IMR-90 (cell line): Measurements from ENCODE around the gene EXOC6. TPM values are rescaled to one million over a fixed set of nuclear protein-coding genes. Genes with fewer than 3 reads are reported as not detected.

Experiments used
- ATAC-seq: fragments of 200-7000 bp; cut with Tn5 transposase; 2 replicates; pipeline ENCODE4 v1.9.1; 2020; ENCODE audit warnings: low read depth, mild to moderate bottlenecking, moderate library complexity
- BruUV-seq: library from RNA; stranded (reverse); fragments of 400-500 nt; replicated peaks from 2 replicates; lab custom pipeline; 2021; lab: Mats Ljungman, UMichigan
- CTCF ChIA-PET: fragments of 300-600 bp; formaldehyde crosslinking; extraction: SDS; loops from one replicate; lab custom pipeline; 2021; ENCODE audit warnings: antibody characterized with exemption; lab: Yijun Ruan, JAX
- POLR2A ChIA-PET: fragments of 300-600 bp; sonication (Branson Sonifier 250); formaldehyde crosslinking; loops from one replicate; lab custom pipeline; 2022; ENCODE audit warnings: antibody characterized with exemption; ENCODE audit not compliant: unreplicated experiment; lab: Charles Lee
- DNase-seq: peaks from one replicate; pipeline ENCODE4 v3.0.0; 2013
- H2AFZ ChIP-seq: replicated peaks from 2 replicates; pipeline ENCODE3; 2013; ENCODE audit warnings: low read length, mild to moderate bottlenecking; ENCODE audit not compliant: poor library complexity
- H2AK5ac ChIP-seq: 2 replicates; pipeline ENCODE4 v1.6.1; 2013; ENCODE audit warnings: low read depth, low read length, inconsistent platforms
- H2AK9ac ChIP-seq: replicated peaks from 2 replicates; pipeline ENCODE3; 2013; ENCODE audit warnings: mild to moderate bottlenecking, low read depth, low read length, moderate library complexity; ENCODE audit not compliant: poor library complexity
- H2BK120ac ChIP-seq: 2 replicates; pipeline ENCODE4 v1.6.1; 2013; ENCODE audit warnings: low read depth, low read length, inconsistent platforms
- H2BK15ac ChIP-seq: 3 replicates; pipeline ENCODE4 v1.6.1; 2013; ENCODE audit warnings: low read depth, low read length, inconsistent platforms
- H2BK20ac ChIP-seq: 2 replicates; pipeline ENCODE4 v1.6.1; 2013; ENCODE audit warnings: low read depth, mild to moderate bottlenecking, inconsistent platforms, low read length, moderate library complexity
- H2BK5ac ChIP-seq: 2 replicates; pipeline ENCODE4 v1.6.1; 2013; ENCODE audit warnings: mild to moderate bottlenecking, low read depth, low read length, inconsistent platforms; ENCODE audit not compliant: poor library complexity, severe bottlenecking
- H3K14ac ChIP-seq: replicated peaks from 2 replicates; pipeline ENCODE4 v1.6.1; 2013; ENCODE audit warnings: low read depth, low read length, inconsistent platforms
- H3K18ac ChIP-seq: 2 replicates; pipeline ENCODE4 v1.6.1; 2013; ENCODE audit warnings: low read depth, low read length, control low read depth
- H3K23ac ChIP-seq: 2 replicates; pipeline ENCODE4 v1.6.1; 2013; ENCODE audit warnings: low read depth, low read length, inconsistent platforms
- H3K27ac ChIP-seq: 2 replicates; pipeline ENCODE4 v1.5.1; 2013; ENCODE audit warnings: mild to moderate bottlenecking, control low read depth, low read length; ENCODE audit not compliant: insufficient read depth
- H3K27me3 ChIP-seq: 2 replicates; pipeline ENCODE4 v1.6.1; 2013; ENCODE audit warnings: low read length; ENCODE audit not compliant: control insufficient read depth, insufficient read depth
- H3K36me3 ChIP-seq: 2 replicates; pipeline ENCODE4 v1.6.1; 2013; ENCODE audit warnings: low read length, mixed read lengths; ENCODE audit not compliant: control insufficient read depth, insufficient read depth
- H3K4ac ChIP-seq: 2 replicates; pipeline ENCODE4 v1.6.1; 2013; ENCODE audit warnings: low read depth, low read length, inconsistent platforms
- H3K4me1 ChIP-seq: 2 replicates; pipeline ENCODE4 v1.6.1; 2013; ENCODE audit warnings: low read length, mixed read lengths; ENCODE audit not compliant: control insufficient read depth, insufficient read depth
- H3K4me2 ChIP-seq: 2 replicates; pipeline ENCODE4 v1.6.1; 2013; ENCODE audit warnings: low read depth, mild to moderate bottlenecking, control low read depth, low read length, moderate library complexity
- H3K4me3 ChIP-seq: 2 replicates; pipeline ENCODE4 v1.5.1; 2013; ENCODE audit warnings: low read depth, mild to moderate bottlenecking, control low read depth, low read length, moderate library complexity; ENCODE audit not compliant: insufficient read depth
- H3K56ac ChIP-seq: 2 replicates; pipeline ENCODE4 v1.6.1; 2013; ENCODE audit warnings: low read length, inconsistent platforms; ENCODE audit not compliant: insufficient read depth; ENCODE audit errors: extremely low read depth
- H3K79me1 ChIP-seq, 2 experiments: 2 replicates each; pipeline ENCODE4 v1.6.1; 2013; ENCODE audit warnings: low read length in 2 of 2, inconsistent platforms in 1 of 2, low read depth in 1 of 2
- H3K9ac ChIP-seq: 2 replicates; pipeline ENCODE4 v1.6.1; 2013; ENCODE audit warnings: low read depth, low read length, control low read depth
- H3K9me1 ChIP-seq: 2 replicates; pipeline ENCODE4 v1.6.1; 2013; ENCODE audit warnings: low read length, inconsistent platforms; ENCODE audit not compliant: insufficient read depth
- H3K9me3 ChIP-seq: 2 replicates; pipeline ENCODE4 v1.6.1; 2013; ENCODE audit warnings: low read length; ENCODE audit not compliant: control insufficient read depth, insufficient read depth
- H4K20me1 ChIP-seq: 2 replicates; pipeline ENCODE4 v1.6.1; 2013; ENCODE audit warnings: low read length, inconsistent platforms; ENCODE audit not compliant: insufficient read depth
- H4K5ac ChIP-seq: 2 replicates; pipeline ENCODE4 v1.6.1; 2013; ENCODE audit warnings: mild to moderate bottlenecking, low read depth, low read length, control low read depth
- H4K8ac ChIP-seq, 2 experiments: 2 replicates each; pipeline ENCODE4 v1.6.1; 2013; ENCODE audit warnings: low read depth in 2 of 2, low read length in 2 of 2, control low read depth in 1 of 2, inconsistent platforms in 1 of 2
- H4K91ac ChIP-seq: 2 replicates; pipeline ENCODE4 v1.6.1; 2013; ENCODE audit warnings: low read depth, low read length, inconsistent platforms; ENCODE audit not compliant: insufficient read depth
- CHD1 ChIP-seq: IDR thresholded peaks from 2 replicates; pipeline ENCODE4 v1.6.1; 2012; ENCODE audit warnings: low read depth, low read length, improper control_type of control experiment
- CTCF ChIP-seq: conservative IDR thresholded peaks from 2 replicates; pipeline ENCODE4 v1.5.1; 2012; ENCODE audit warnings: mild to moderate bottlenecking, low read depth, low read length, improper control_type of control experiment
- ELK1 ChIP-seq: fragments of 150-350 bp; IDR thresholded peaks from 2 replicates; pipeline ENCODE4 v1.6.1; 2016; ENCODE audit warnings: low read depth, mild to moderate bottlenecking, low read length, moderate library complexity, borderline replicate concordance
- FOS ChIP-seq: fragments of 150-350 bp; IDR thresholded peaks from 2 replicates; pipeline ENCODE4 v1.6.1; 2016; ENCODE audit warnings: low read depth, low read length
- MAFK ChIP-seq: IDR thresholded peaks from 2 replicates; pipeline ENCODE4 v1.6.1; 2012; ENCODE audit warnings: low read depth, low read length, improper control_type of control experiment
- MAZ ChIP-seq: IDR thresholded peaks from 2 replicates; pipeline ENCODE4 v1.6.1; 2012; ENCODE audit warnings: low read depth, mild to moderate bottlenecking, low read length, improper control_type of control experiment, moderate library complexity, borderline replicate concordance
- NFE2L2 ChIP-seq: fragments of 150-350 bp; IDR thresholded peaks from 2 replicates; pipeline ENCODE4 v1.6.1; 2016; ENCODE audit warnings: low read depth, mild to moderate bottlenecking, low read length
- POLR2A ChIP-seq: IDR thresholded peaks from 2 replicates; pipeline ENCODE4 v1.6.1; 2012; ENCODE audit warnings: mild to moderate bottlenecking, low read depth, low read length
- RAD21 ChIP-seq: IDR thresholded peaks from 2 replicates; pipeline ENCODE4 v1.6.1; 2012; ENCODE audit warnings: low read length, improper control_type of control experiment
- RCOR1 ChIP-seq: IDR thresholded peaks from 2 replicates; pipeline ENCODE4 v1.6.1; 2012; ENCODE audit warnings: mild to moderate bottlenecking, low read length, improper control_type of control experiment; ENCODE audit not compliant: insufficient replicate concordance
- USF2 ChIP-seq: fragments of 150-350 bp; IDR thresholded peaks from 2 replicates; pipeline ENCODE4 v1.6.1; 2017; ENCODE audit warnings: mild to moderate bottlenecking, antibody characterized with exemption, low read length, low read depth
- WGBS, 2 experiments: methylation state at CpG; one replicate each; pipeline versions ENCODE4 v1.1.5 to v1.1.7; 2013; ENCODE audit warnings: missing lambda C conversion rate in 2 of 2; ENCODE audit not compliant: insufficient read length in 1 of 2; ENCODE audit errors: extremely low coverage in 2 of 2; 5-methylcytosine and 5-hydroxymethylcytosine counted together
- dilution Hi-C: fragments of 300-500 bp; cut with HindIII; formaldehyde crosslinking; loops from one replicate; pipeline ENCODE4 v1.14.3; 2018; ENCODE audit warnings: low sequenced_read_pairs; ENCODE audit not compliant: unreplicated experiment
- in situ Hi-C: fragments of 300-500 bp; cut with MboI; formaldehyde crosslinking; loops from 3 replicates; pipeline ENCODE4 v1.14.3; 2019; ENCODE audit warnings: low sequenced_read_pairs, inconsistent platforms, mixed read lengths
- intact Hi-C: fragments of 100-400 bp; cut with micrococcal nuclease; formaldehyde crosslinking; loops from 2 replicates; pipeline ENCODE4 v1.10.0; 2022
- polyA plus RNA-seq, 3 experiments: library from polyadenylated mRNA; depleted of rRNA; stranded (reverse); fragments of >200 nt; gene quantifications; 2 replicates each; pipeline ENCODE4 v1.2.3, GENCODE V29; 2012; ENCODE audit warnings: low replicate concordance in 1 of 3
- total RNA-seq: library from RNA; depleted of rRNA; stranded (reverse); fragments of >200 nt; gene quantifications from 2 replicates; pipeline ENCODE4 v1.2.3, GENCODE V29; 2012

Gene EXOC6
- total and polyA plus RNA-seq, 2 of the 4 experiments (the other 2 are of a cell fraction): 4.5 to 11.5 TPM

- Histone ChIP-seq H3K79me1 (no peaks in the 10 kb centered on the region), H3K27ac (no peak overlapping the region), H3K36me3 (no peaks in the 10 kb centered on the region), H2BK15ac (no peak overlapping the region), H3K4me3 (no peak overlapping the region), H4K91ac (no peak overlapping the region), H4K5ac (no peak overlapping the region), H3K14ac (no peak overlapping the region), H2BK5ac (no peak overlapping the region), H3K9me1 (no peaks in the 10 kb centered on the region), H3K9me3 (no peaks in the 10 kb centered on the region), H3K4me1 (peaks cover 4% of the 10 kb centered on the region; the same call in 1 of the 2 replicates), H3K4me2 (no peak overlapping the region), H3K18ac (no peak overlapping the region), H3K9ac (no peak overlapping the region), H3K23ac (no peak overlapping the region), H3K27me3 (peaks cover 49% of the 10 kb centered on the region), H3K4ac (no peak overlapping the region), H2AK5ac (no peak overlapping the region), H2BK120ac (no peak overlapping the region), H2AFZ (no peak overlapping the region), H4K20me1 (0 out of 2 replicates have a peak, but pooled peaks cover 2% of the 10 kb centered on the region), H2BK20ac (no peak overlapping the region), H4K8ac (no peak overlapping the region), H3K56ac (no peak overlapping the region), H2AK9ac (no peak overlapping the region)
- intact Hi-C loops: no loop called here
- 43% methylated on average over 5 of the region's 5 CpGs; no CpG with 5 or more reads in 1 of the 2 experiments for WGBS, 2 experiments
- in situ Hi-C loops: no loop called here
- CTCF ChIA-PET: no interaction called here
- DNase-seq (no peak), ATAC-seq (no peak)
- dilution Hi-C loops: no loop called here
- no peak for TF ChIP-seq CTCF
- no peak for TF ChIP-seq FOS
- TF ChIP-seq NFE2L2: no peak
- TF ChIP-seq RCOR1: no peak
- TF ChIP-seq USF2: no peak
- TF ChIP-seq RAD21: no peak
- no peak for TF ChIP-seq ELK1
- no peak for TF ChIP-seq MAZ
- TF ChIP-seq CHD1: no peak
- TF ChIP-seq POLR2A: no peak
- TF ChIP-seq MAFK: no peak
- no TSS peak for BruUV-seq
- POLR2A ChIA-PET: no interaction called here
Measured at GRCh38 chr10:93077860-93078337, 229.6 kb downstream of the EXOC6 start.
